Gastroesophageal sphincter (tissue), 4 donors: Measurements from ENCODE around the gene GRIN1. TPM values are rescaled to one million over a fixed set of nuclear protein-coding genes. Genes with fewer than 3 reads are reported as not detected.

Experiments
- ATAC-seq: fragments of 150-250 bp; one replicate; pipeline ENCODE4 v1.9.1; 2016; ENCODE audit warnings: mild to moderate bottlenecking, moderate library complexity
- H3K27ac ChIP-seq, 4 donors: fragments of 200-600 bp; sonication (generic) in 3 of 4; 1 replicate in 3 of 4; 2 replicates in 1 of 4; pipeline ENCODE4 v1.5.1; 2016 to 2019
- H3K27me3 ChIP-seq: fragments of 200-600 bp; sonication (generic); one replicate; pipeline ENCODE4 v1.5.1; 2019
- H3K36me3 ChIP-seq, 2 donors: fragments of 200-600 bp; sonication (generic); one replicate each; pipeline ENCODE4 v1.5.1; 2019; ENCODE audit warnings: control low read depth in 1 of 2
- H3K4me1 ChIP-seq, 3 donors: fragments of 200-600 bp; sonication (generic); 1 replicate in 2 of 3; 2 replicates in 1 of 3; pipeline ENCODE4 v1.5.1; 2016 to 2019; ENCODE audit warnings: control low read depth in 2 of 3
- H3K4me3 ChIP-seq, 2 donors: fragments of 200-600 bp; sonication (generic); one replicate each; pipeline ENCODE4 v1.5.1; 2019; ENCODE audit warnings: mild to moderate bottlenecking in 1 of 2, moderate library complexity in 1 of 2
- H3K9me3 ChIP-seq, 3 donors: fragments of 200-600 bp; sonication (generic); one replicate each; pipeline ENCODE4 v1.5.1; 2017 to 2019; ENCODE audit warnings: control low read depth in 2 of 3
- EP300 ChIP-seq: sonication (generic); formaldehyde crosslinking; IDR thresholded peaks from one replicate; pipeline ENCODE4 v1.6.1; 2017; ENCODE audit warnings: antibody characterized with exemption, mild to moderate bottlenecking
- POLR2A ChIP-seq, 2 donors: fragments of 450-650 bp; IDR thresholded peaks; one replicate each; pipeline ENCODE4 v1.6.1; 2017; ENCODE audit warnings: antibody characterized with exemption in 2 of 2, mild to moderate bottlenecking in 2 of 2, moderate library complexity in 1 of 2
- POLR2AphosphoS5 ChIP-seq: sonication (generic); formaldehyde crosslinking; IDR thresholded peaks from one replicate; pipeline ENCODE4 v1.6.1; 2017; ENCODE audit warnings: antibody characterized with exemption
- WGBS, 2 donors: methylation state at CpG; one replicate each; pipeline ENCODE4 v1.1.5; 2018; ENCODE audit warnings: low coverage in 1 of 2; 5-methylcytosine and 5-hydroxymethylcytosine counted together
- total RNA-seq, 4 donors: library from RNA; depleted of rRNA; stranded (reverse); fragments of >200 nt; gene quantifications; one replicate each; pipeline ENCODE4 v1.1.0, GENCODE V29; 2016
- TF ChIP-seq, protein P1 (sequence below), 4 experiments: fragments of 200-600 bp in 2 of 4; fragments of 450-650 bp in 2 of 4; sonication (generic) in 1 of 4; IDR thresholded peaks; one replicate each; pipeline ENCODE4 v1.5.1; 2017 to 2019; ENCODE audit warnings: antibody characterized with exemption in 4 of 4, mild to moderate bottlenecking in 2 of 4, moderate library complexity in 2 of 4

Gene GRIN1
- total RNA-seq, 4 donors from 2014 or later = 0.08 to 0.13 TPM; not detected in 2

- 33 to 85% methylated on average over 2 to 3 of the region's 27 CpGs for WGBS, 2 donors
- no peaks in the 10 kb centered on the region for H3K36me3 ChIP-seq
- H3K27me3 ChIP-seq = peaks cover 100% of the 10 kb centered on the region
- peaks cover 0 to 4% (median 0%) of the 10 kb centered on the region in 3 donors for H3K9me3 ChIP-seq
- H3K4me3 ChIP-seq = no peak overlapping the region
- ATAC-seq = no peak
- TF ChIP-seq EP300 (no peak), POLR2A (IDR thresholded peaks at IDR 0.05) (no peak), POLR2AphosphoS5 (no peak)
- TF ChIP-seq, protein P1, sequence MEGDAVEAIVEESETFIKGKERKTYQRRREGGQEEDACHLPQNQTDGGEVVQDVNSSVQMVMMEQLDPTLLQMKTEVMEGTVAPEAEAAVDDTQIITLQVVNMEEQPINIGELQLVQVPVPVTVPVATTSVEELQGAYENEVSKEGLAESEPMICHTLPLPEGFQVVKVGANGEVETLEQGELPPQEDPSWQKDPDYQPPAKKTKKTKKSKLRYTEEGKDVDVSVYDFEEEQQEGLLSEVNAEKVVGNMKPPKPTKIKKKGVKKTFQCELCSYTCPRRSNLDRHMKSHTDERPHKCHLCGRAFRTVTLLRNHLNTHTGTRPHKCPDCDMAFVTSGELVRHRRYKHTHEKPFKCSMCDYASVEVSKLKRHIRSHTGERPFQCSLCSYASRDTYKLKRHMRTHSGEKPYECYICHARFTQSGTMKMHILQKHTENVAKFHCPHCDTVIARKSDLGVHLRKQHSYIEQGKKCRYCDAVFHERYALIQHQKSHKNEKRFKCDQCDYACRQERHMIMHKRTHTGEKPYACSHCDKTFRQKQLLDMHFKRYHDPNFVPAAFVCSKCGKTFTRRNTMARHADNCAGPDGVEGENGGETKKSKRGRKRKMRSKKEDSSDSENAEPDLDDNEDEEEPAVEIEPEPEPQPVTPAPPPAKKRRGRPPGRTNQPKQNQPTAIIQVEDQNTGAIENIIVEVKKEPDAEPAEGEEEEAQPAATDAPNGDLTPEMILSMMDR (IDR thresholded peaks at IDR 0.05) = no peak
- no peak overlapping the region for H3K27ac ChIP-seq
- peaks cover 0 to 18% (median 3%) of the 10 kb centered on the region in 3 donors for H3K4me1 ChIP-seq
Observed at GRCh38 chr9:137136261-137136880, 2.6 kb upstream of the GRIN1 start.

DNA sequence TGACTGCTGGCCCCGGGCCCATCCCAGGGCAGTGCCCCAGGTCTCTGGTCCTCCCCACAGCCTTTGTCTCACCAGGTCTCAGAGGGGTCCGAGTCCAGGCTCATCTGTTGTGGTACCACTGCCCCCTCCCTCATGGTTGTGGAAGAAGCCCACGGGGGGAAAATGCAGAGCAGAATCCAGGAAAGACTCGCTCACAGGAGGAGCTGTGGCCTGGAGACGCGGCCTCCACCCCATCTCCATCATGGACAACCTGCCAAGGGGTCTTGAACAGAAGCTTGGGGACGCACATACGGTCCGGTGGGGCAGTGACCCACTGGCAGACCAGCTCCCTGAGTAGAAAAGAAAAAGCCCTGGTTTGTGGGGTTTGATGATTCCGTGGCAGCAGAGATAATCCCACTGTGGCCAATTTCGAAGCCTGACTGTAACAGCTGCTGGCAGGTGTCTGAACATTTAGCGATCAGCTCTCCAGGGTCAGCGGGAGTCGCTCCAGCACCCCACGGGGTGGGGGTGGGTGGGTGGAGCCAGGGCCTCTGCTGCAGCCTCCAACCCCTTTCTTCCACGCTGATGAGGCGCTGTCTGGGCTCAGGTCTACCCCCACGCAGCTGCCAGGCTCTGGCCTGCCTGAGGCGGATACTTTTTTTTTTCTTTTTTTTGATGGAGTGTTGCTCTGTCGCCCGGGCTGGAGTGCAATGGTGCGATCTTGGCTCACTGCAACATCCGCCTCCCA is 1.9 kb upstream of the GRIN1 start:
- no peaks in the 10 kb centered on the region for H3K36me3 ChIP-seq
- H3K27ac ChIP-seq = no peak overlapping the region
- peaks cover 0 to under 1% (median 0%) of the 10 kb centered on the region in 3 donors for H3K9me3 ChIP-seq
- H3K4me1 ChIP-seq = peaks cover 0 to 18% (median 3%) of the 10 kb centered on the region in 3 donors
- WGBS, 2 donors = 60 to 62% methylated on average over 6 to 8 of the region's 23 CpGs
- H3K4me3 ChIP-seq = no peak overlapping the region
- TF ChIP-seq POLR2A (IDR thresholded peaks at IDR 0.05) (no peak), EP300 (no peak), POLR2AphosphoS5 (no peak)
- TF ChIP-seq, protein P1 (IDR thresholded peaks at IDR 0.05) = no peak
- H3K27me3 ChIP-seq = peaks cover 100% of the 10 kb centered on the region
- ATAC-seq = no peak

DNA sequence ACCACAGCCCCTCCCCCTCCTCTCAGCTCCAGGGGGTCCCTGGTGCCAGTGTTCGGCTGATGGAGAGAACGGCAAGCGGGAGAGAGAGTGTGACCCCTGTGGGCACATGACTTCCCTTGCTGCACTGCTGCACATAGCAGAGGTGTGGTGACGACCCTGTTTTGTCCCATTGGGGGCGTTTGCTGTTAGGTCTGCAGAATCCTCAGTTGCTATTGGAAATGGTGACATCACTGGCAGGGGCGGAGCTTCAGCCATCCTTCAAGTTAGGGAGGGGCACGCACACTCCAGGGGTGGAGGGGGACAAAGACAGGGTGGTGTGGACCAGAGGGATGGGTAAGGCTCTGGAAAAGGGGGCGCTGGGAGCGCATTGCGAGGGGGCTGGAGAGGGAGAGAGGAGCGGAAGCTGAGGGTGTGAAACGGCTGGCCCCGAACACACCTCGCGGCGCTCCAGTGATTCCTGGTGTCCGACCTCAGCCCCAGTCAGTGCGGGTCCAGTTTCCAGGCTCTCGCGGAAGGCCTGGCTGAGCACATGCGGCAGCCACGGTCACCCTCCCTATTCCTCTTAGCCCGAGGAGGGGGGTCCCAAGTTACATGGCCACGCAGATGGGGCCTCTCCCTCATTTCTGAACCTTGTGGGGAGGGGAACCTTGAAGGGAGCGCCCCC is 764 bp upstream of the GRIN1 start:
- Histone ChIP-seq H3K27ac (no peak overlapping the region), H3K4me3 (no peak overlapping the region), H3K36me3 (no peaks in the 10 kb centered on the region), H3K27me3 (peaks cover 100% of the 10 kb centered on the region), H3K4me1 (peaks cover 0 to 18% (median 3%) of the 10 kb centered on the region in 3 donors), H3K9me3 (no peaks in the 10 kb centered on the region)
- WGBS, 2 donors = 18% methylated on average over 11 of the region's 25 CpGs; no CpG with 5 or more reads in 1 of the 2 donors
- no peak for ATAC-seq
- TF ChIP-seq EP300 (no peak), POLR2AphosphoS5 (no peak), POLR2A (IDR thresholded peaks at IDR 0.05) (no peak)
- TF ChIP-seq, protein P1 (IDR thresholded peaks at IDR 0.05) = no peak

DNA sequence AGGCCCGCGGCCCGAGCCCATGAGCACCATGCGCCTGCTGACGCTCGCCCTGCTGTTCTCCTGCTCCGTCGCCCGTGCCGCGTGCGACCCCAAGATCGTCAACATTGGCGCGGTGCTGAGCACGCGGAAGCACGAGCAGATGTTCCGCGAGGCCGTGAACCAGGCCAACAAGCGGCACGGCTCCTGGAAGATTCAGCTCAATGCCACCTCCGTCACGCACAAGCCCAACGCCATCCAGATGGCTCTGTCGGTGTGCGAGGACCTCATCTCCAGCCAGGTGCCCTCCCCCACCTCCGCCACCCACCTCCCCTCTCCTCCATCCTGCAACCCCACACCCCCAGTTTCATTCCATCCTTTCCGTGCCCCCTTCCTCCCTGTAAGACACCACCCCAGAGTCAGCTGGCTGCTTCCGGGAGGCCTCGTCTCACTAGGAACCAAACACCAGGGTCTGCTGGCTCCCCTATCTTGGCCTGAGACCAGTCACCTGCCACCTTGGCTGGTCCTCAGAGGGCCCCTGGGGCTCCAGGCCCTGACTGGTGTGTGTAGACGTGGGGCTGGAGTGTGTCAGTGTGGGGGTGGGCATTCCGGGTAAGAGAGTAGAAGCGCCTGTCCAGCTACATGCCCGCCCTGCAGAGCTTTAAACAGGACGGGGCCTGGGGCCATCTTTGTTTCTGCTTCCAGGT is 655 bp downstream of the GRIN1 start:
- peaks cover 99% of the 10 kb centered on the region for H3K27me3 ChIP-seq

More for the DNA sequence above, 655 bp downstream of the GRIN1 start:
- TF ChIP-seq POLR2AphosphoS5 = no peak
- TF ChIP-seq, protein P1 (IDR thresholded peaks at IDR 0.05) = no peak
- TF ChIP-seq POLR2A (IDR thresholded peaks at IDR 0.05) = no peak
- no peak for TF ChIP-seq EP300
- Histone ChIP-seq H3K4me1 (peaks cover 0 to 18% (median 3%) of the 10 kb centered on the region in 3 donors), H3K4me3 (no peak overlapping the region), H3K27ac (no peak overlapping the region), H3K9me3 (no peaks in the 10 kb centered on the region), H3K36me3 (no peaks in the 10 kb centered on the region)
- ATAC-seq = no peak
- WGBS, 2 donors = 21 to 42% methylated on average over 6 to 8 of the region's 37 CpGs
